AG04450 (cell line): Measurements from ENCODE around the gene PCDH19. TPM values are rescaled to one million over a fixed set of nuclear protein-coding genes. Genes with fewer than 3 reads are reported as not detected.

Experiments used
- CTCF ChIA-PET: fragments of 300-600, 350-600 bp; formaldehyde crosslinking; extraction: SDS; loops from one replicate; lab custom pipeline; 2022; ENCODE audit warnings: antibody characterized with exemption, inconsistent platforms; lab: Charles Lee
- POLR2A ChIA-PET: fragments of 350-600 bp; formaldehyde crosslinking; extraction: SDS; loops from one replicate; lab custom pipeline; 2021; ENCODE audit warnings: antibody characterized with exemption, inconsistent platforms; lab: Yijun Ruan, JAX
- DNase-seq: peaks from one replicate; pipeline ENCODE4 v3.0.0-alpha.2; 2011; ENCODE audit warnings: low read depth, low spot score
- H3K27ac ChIP-seq: one replicate; pipeline ENCODE4 v1.5.1; 2012; ENCODE audit warnings: low read depth, low read length, control low read depth
- H3K27me3 ChIP-seq: one replicate; pipeline ENCODE4 v1.6.0; 2012; ENCODE audit warnings: low read length; ENCODE audit not compliant: control insufficient read depth, insufficient read depth
- H3K4me3 ChIP-seq: 2 replicates; pipeline ENCODE4 v1.5.1; 2011; ENCODE audit warnings: mild to moderate bottlenecking, low read depth, low read length, control low read depth
- H3K9me3 ChIP-seq: 2 replicates; pipeline ENCODE4 v1.5.1; 2012; ENCODE audit warnings: low read length; ENCODE audit not compliant: control insufficient read depth, insufficient read depth
- CTCF ChIP-seq: IDR thresholded peaks from 2 replicates; pipeline ENCODE4 v1.5.1; 2011; ENCODE audit warnings: low read depth, low read length, control low read depth, inconsistent platforms
- polyA plus RNA-seq: library from polyadenylated mRNA; depleted of rRNA; stranded (reverse); fragments of >200 nt; gene quantifications from 2 replicates; pipeline ENCODE4 v1.2.3, GENCODE V29; 2011

PCDH19 gene
- polyA plus RNA-seq, 1 experiment, result 0.01 TPM

GRCh38 chrX:100440006-100440405, 29.9 kb upstream of the PCDH19 start:
- H3K4me3 ChIP-seq, result no peak overlapping the region
- ChIA-PET POLR2A (no interaction called here), CTCF (no interaction called here)
- DNase-seq, result no peak
- no peaks in the 10 kb centered on the region for H3K9me3 ChIP-seq
- no peak for TF ChIP-seq CTCF
- no peaks in the 10 kb centered on the region for H3K27me3 ChIP-seq
- no peak overlapping the region for H3K27ac ChIP-seq

- ChIA-PET CTCF (no interaction called here), POLR2A (no interaction called here)
- H3K27me3 ChIP-seq, result no peaks in the 10 kb centered on the region
- no peak for DNase-seq
- TF ChIP-seq CTCF, result no peak
- no peaks in the 10 kb centered on the region for H3K9me3 ChIP-seq
- no peak overlapping the region for H3K27ac ChIP-seq
- H3K4me3 ChIP-seq, result no peak overlapping the region
Measured at GRCh38 chrX:100435726-100436125, 25.7 kb upstream of the PCDH19 start.

GRCh38 chrX:100424012-100424411, 13.9 kb upstream of the PCDH19 start:
- POLR2A ChIA-PET, result no interaction called here
- no peak for TF ChIP-seq CTCF
- CTCF ChIA-PET, result no interaction called here
- DNase-seq, result no peak
- no peak overlapping the region for H3K27ac ChIP-seq
- H3K9me3 ChIP-seq, result no peaks in the 10 kb centered on the region
- no peaks in the 10 kb centered on the region for H3K27me3 ChIP-seq
- H3K4me3 ChIP-seq, result no peak overlapping the region

- CTCF ChIA-PET, result no interaction called here
Measured at GRCh38 chrX:100418556-100418955, 8.5 kb upstream of the PCDH19 start.

GRCh38 chrX:100417681-100418080, 7.6 kb upstream of the PCDH19 start:
- Histone ChIP-seq H3K4me3 (no peak overlapping the region), H3K27ac (no peak overlapping the region), H3K9me3 (no peaks in the 10 kb centered on the region), H3K27me3 (peaks cover 4% of the 10 kb centered on the region)
- TF ChIP-seq CTCF, result no peak
- POLR2A ChIA-PET, result no interaction called here
- CTCF ChIA-PET, result no interaction called here
- DNase-seq, result no peak

More at GRCh38 chrX:100418556-100418955, 8.5 kb upstream of the PCDH19 start:
- Histone ChIP-seq H3K9me3 (no peaks in the 10 kb centered on the region), H3K4me3 (no peak overlapping the region), H3K27ac (no peak overlapping the region), H3K27me3 (no peaks in the 10 kb centered on the region)
- TF ChIP-seq CTCF, result no peak
- POLR2A ChIA-PET, result no interaction called here
- no peak for DNase-seq
